Measurements from ENCODE around the gene DNMT3B. TPM values are rescaled to one million over a fixed set of nuclear protein-coding genes. Genes with fewer than 3 reads are reported as not detected.

Gene DNMT3B
- total and polyA plus RNA-seq, 9 of the 15 experiments (the other 6 are each of a cell fraction or from before 2014, with no cell fraction given), result 9.3 to 74.8 (median 49.1) TPM

DNA sequence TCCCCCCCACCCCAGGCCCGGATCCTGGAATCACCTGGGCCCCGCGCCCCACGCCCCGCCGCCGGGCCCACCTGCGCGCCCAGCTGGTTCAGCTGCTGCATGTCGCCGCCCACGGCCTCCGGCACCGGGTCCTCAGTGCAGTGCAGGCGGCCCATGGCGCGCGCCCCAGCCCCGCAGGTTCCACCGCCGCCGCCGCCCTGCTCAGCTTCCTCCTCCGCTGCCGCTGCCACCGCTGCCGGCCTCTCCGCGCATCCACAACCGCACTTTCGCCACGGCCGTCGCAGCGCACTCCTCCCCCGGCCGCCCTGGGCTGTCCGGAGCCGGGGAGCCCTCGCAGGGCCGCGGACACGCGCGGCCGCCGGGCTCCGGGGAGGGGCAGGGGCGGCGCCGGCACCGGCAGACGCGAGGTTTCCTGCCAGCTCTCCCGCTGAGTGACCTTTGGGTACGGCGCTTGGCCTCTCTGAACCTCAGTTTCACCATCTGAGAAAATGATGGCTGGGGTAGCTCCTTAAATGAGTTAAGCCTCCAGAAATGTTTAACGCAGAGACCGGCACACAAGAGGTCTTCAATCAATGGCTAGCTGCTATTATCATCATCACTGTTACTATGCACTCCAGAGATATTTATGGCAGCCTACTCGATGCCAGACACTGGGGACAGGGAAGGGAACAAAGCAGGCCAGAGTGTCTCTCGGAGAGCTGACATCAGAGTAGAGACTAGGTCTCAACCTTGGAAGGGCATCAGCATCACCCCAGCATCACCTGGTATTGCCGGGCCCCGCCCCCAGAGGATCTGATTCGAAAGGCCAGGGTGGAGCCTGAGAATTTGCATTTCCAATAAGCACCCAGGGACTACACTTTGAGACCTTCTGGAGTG, 18.7 kb upstream of the DNMT3B start, which contains the start of gene COMMD7:
Gene COMMD7 (minus strand): TSS at position 231 of the 876 bp plus-strand sequence. CDS start 76 bp downstream, at position 155.
- peak within 1 kb of the TSS; percentile 86 to 97 for H3K9ac ChIP-seq (ENCODE audit: insufficient read depth in 1 of 2, low read depth in 2 of 2, low read length in 2 of 2)
- in situ Hi-C loops (cut with MboI), result no loop called here
- WGBS (ENCODE audit: insufficient coverage, low coverage, missing lambda C conversion rate), result 4% methylated on average over 50 of the region's 64 CpGs
- DNase-seq (ENCODE audit: extremely low read depth in 1 of 4, low spot score in 3 of 4), result peak; percentile 42 to 75 (median 66)
- no peaks in the 10 kb centered on the region for H3K9me3 ChIP-seq (replicated peaks; ENCODE audit: control insufficient read depth, insufficient read depth, low read depth, low read length)
- POLR2A ChIA-PET, result interaction anchor here (0.6 to 4.7 kb wide), 9 partner anchors 8 to 513 kb away, joined by 3 to 30 read pairs (median 4); partner anchors contain the start of gene DNMT3B
- H4K20me1 ChIP-seq (replicated peaks; ENCODE audit: control insufficient read depth, insufficient read depth, low read length), result no peaks in the 10 kb centered on the region
- H3K36me3 ChIP-seq (ENCODE audit: control insufficient read depth, insufficient read depth, low read length), result no peaks in the 10 kb centered on the region
- BruUV-seq (replicated peaks), result no TSS peak
- CTCF ChIA-PET (ENCODE audit: low intra/inter-chr PET ratio), result interaction anchor here (0.7 kb wide), 1 partner anchor 78 kb away, joined by 3 read pairs; no protein-coding TSS in a partner anchor
- peak within 1 kb of the TSS; percentile 79 for H2AFZ ChIP-seq (ENCODE audit: low read depth, low read length)
- peak within 1 kb of the TSS; percentile 64 for H3K4me3 ChIP-seq
- no peaks in the 10 kb centered on the region for H3K27me3 ChIP-seq (ENCODE audit: control insufficient read depth in 2 of 2, insufficient read depth in 2 of 2, low read length in 2 of 2)
- H3K4me1 ChIP-seq (replicated peaks in 1 of 2; ENCODE audit: control insufficient read depth in 2 of 2, insufficient read depth in 2 of 2, low read length in 2 of 2), result peaks cover 24 to 47% of the 10 kb centered on the region in 2 experiments; a peak in 4 of 5 replicates
- intact Hi-C loops (cut with micrococcal nuclease), result loop anchor here (2.0 kb wide), 1 partner anchor 21 kb away; no protein-coding TSS in a partner anchor
- peak within 1 kb of the TSS; percentile 86 for H3K4me2 ChIP-seq (ENCODE audit: insufficient read depth, low read length)
- FAIRE-seq, result peak; percentile 46
- peak; percentile 80 for ATAC-seq
- no peaks in the 10 kb centered on the region for H3K9me1 ChIP-seq (ENCODE audit: control insufficient read depth, insufficient read depth, low read length)
- peak within 1 kb of the TSS; percentile 70 for H3K27ac ChIP-seq (ENCODE audit: extremely low read depth, low read depth, low read length)
- peaks cover 26% of the 10 kb centered on the region for H3K79me2 ChIP-seq (ENCODE audit: control insufficient read depth, insufficient read depth, low read length)
- TF ChIP-seq HCFC1 (IDR thresholded peaks at IDR 0.05; ENCODE audit: low read depth, low read length) (peak; percentile 51; the same call in 1 of the 2 replicates), CBX1 (IDR thresholded peaks at IDR 0.05; ENCODE audit: low read depth) (peak; percentile 94; the same call in 1 of the 2 replicates), DDX20 (tag; IDR thresholded peaks at IDR 0.05; ENCODE audit: low read depth) (no peak), SIN3A (IDR thresholded peaks at IDR 0.05; ENCODE audit: borderline replicate concordance in 2 of 2, control insufficient read depth in 1 of 2, low read depth in 2 of 2, low read length in 2 of 2) (peak in 1 of 2 experiments; percentile 52; a peak in 1 of 4 replicates), NBN (IDR thresholded peaks at IDR 0.05; ENCODE audit: low read depth) (no peak), CBX5 (IDR thresholded peaks at IDR 0.05; ENCODE audit: borderline replicate concordance, low read depth) (no peak), HDAC8 (tag; IDR thresholded peaks at IDR 0.05) (no peak), ZFP30 (CRISPR knock-in tag; IDR thresholded peaks at IDR 0.05; ENCODE audit: borderline replicate concordance) (no peak), TCF7 (IDR thresholded peaks at IDR 0.05; ENCODE audit: borderline replicate concordance) (0 out of 2 replicates have a peak, but pooled peaks have one; percentile 57), GATAD2B (IDR thresholded peaks at IDR 0.05; ENCODE audit: borderline replicate concordance) (peak; percentile 99), ZFP36 (IDR thresholded peaks at IDR 0.05; ENCODE audit: low read depth, low read length, partially characterized antibody) (peak; percentile 82), ZBTB7A (IDR thresholded peaks at IDR 0.05; ENCODE audit: borderline replicate concordance, control insufficient read depth, low read depth, low read length) (peak; percentile 53; the same call in 1 of the 2 replicates), ZZZ3 (IDR thresholded peaks at IDR 0.05) (no peak), ETV6 (IDR thresholded peaks at IDR 0.05; ENCODE audit: borderline replicate concordance in 1 of 2, low read depth in 2 of 2, low read length in 1 of 2) (no peak), ETV6 (CRISPR knock-in tag; IDR thresholded peaks at IDR 0.05; ENCODE audit: borderline replicate concordance) (no peak), CBX3 (IDR thresholded peaks at IDR 0.05; ENCODE audit: borderline replicate concordance in 1 of 2, low read length in 2 of 2) (0 out of 3 replicates have a peak, but pooled peaks of 1 of the 2 experiments have one; percentile 2)
- TF ChIP-seq, protein P1, sequence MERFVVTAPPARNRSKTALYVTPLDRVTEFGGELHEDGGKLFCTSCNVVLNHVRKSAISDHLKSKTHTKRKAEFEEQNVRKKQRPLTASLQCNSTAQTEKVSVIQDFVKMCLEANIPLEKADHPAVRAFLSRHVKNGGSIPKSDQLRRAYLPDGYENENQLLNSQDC (CRISPR knock-in tag; IDR thresholded peaks at IDR 0.05), result no peak
- TF ChIP-seq, protein P2, sequence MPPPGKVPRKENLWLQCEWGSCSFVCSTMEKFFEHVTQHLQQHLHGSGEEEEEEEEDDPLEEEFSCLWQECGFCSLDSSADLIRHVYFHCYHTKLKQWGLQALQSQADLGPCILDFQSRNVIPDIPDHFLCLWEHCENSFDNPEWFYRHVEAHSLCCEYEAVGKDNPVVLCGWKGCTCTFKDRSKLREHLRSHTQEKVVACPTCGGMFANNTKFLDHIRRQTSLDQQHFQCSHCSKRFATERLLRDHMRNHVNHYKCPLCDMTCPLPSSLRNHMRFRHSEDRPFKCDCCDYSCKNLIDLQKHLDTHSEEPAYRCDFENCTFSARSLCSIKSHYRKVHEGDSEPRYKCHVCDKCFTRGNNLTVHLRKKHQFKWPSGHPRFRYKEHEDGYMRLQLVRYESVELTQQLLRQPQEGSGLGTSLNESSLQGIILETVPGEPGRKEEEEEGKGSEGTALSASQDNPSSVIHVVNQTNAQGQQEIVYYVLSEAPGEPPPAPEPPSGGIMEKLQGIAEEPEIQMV (tag; conservative IDR thresholded peaks at IDR 0.05; ENCODE audit: low read depth), result no peak

All from K562 (cell line).